Adipose tissue (tissue), 3 donors: ENCODE measurements around the gene IFIT2. TPM values are rescaled to one million over a fixed set of nuclear protein-coding genes. Genes with fewer than 3 reads are reported as not detected.
A peak's percentile ranks its signal among the peaks of the same experiment; 100 is the strongest.
"Not testable (repeated sequence)": the region's sequence is repeated elsewhere in the genome, so short reads cannot be mapped to it uniquely, and the experiment has no call there.

Experiments used
- H3K27ac ChIP-seq: one replicate; pipeline ENCODE4 v1.5.1; 2013; ENCODE audit warnings: low read depth, low read length
- WGBS, 3 donors: extraction: QIAGEN DNeasy Blood & Tissue Kit; methylation state at CpG; one replicate each; pipeline ENCODE4 v1.1.7; 2013; 5-methylcytosine and 5-hydroxymethylcytosine counted together
- polyA plus RNA-seq, 3 donors: library from polyadenylated mRNA; stranded (reverse); fragments of 200-250 nt; gene quantifications; one replicate each; pipeline ENCODE4 v1.2.3, GENCODE V29; 2013
- donor health status: healthy with polysubstance abuse.
- donor health status: Bipolar disorder and iron deficiency.
- donor health status: healthy.

IFIT2 gene, protein sequence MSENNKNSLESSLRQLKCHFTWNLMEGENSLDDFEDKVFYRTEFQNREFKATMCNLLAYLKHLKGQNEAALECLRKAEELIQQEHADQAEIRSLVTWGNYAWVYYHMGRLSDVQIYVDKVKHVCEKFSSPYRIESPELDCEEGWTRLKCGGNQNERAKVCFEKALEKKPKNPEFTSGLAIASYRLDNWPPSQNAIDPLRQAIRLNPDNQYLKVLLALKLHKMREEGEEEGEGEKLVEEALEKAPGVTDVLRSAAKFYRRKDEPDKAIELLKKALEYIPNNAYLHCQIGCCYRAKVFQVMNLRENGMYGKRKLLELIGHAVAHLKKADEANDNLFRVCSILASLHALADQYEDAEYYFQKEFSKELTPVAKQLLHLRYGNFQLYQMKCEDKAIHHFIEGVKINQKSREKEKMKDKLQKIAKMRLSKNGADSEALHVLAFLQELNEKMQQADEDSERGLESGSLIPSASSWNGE
- 1 to 10 TPM; 2.1 to 5.3 (median 2.5) TPM for polyA plus RNA-seq

- peak within 1 kb of the TSS; percentile 61 for H3K27ac ChIP-seq
- 1 to 2% (median 2%) methylated on average over 10 of the region's 10 CpGs for WGBS, 3 donors
These were observed at the start of gene IFIT2 for GRCh38 chr10:89301721-89302445. IFIT2 (plus strand) TSS chr10:89302046; CDS start chr10:89302124, 78 bp downstream.

DNA sequence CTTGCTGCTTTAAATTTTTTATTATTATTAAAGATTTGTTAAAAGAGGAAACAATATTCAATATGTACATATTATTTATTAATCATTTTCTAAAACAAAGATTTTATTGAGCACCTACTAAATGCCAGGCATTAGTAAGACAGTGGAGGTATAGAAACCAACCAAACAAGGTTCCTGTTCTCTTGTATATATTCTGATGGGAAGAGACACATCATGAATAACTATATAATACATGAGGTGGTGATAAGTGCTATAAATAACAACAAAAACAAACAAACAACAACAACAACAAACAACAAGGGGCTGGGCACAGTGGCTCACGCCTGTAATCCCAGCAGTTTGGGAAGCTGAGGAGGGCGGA lies 49.6 kb upstream of the IFIT2 start:
- 91 to 94% (median 93%) methylated on average over 2 of the region's 2 CpGs for WGBS, 3 donors
- H3K27ac ChIP-seq, result no peak overlapping the region

GRCh38 chr10:89255091-89255579 lies 46.7 kb upstream of the IFIT2 start:
- WGBS, 3 donors, result 72 to 89% (median 85%) methylated on average over 2 of the region's 2 CpGs
- not testable (repeated sequence) for H3K27ac ChIP-seq

DNA sequence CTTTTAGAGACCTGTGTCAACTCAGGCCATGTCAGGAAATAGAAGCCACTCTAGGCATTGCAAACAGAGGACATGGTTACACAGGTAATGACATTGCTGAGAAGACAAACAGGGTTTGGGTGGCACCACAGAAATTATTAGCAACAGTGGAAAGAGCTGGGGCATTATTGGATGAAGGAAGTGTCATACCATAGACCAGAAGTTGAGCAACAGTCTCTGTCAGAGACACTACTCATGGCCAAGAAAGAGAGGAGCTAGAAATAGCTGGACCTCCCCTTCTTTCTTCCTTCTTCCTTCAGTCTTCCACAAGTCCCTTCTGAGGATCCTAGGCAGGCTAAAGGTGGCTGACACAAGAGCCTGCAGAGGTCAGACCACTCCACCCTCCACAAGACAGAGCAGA lies 46.1 kb upstream of the IFIT2 start:
- no peak overlapping the region for H3K27ac ChIP-seq

DNA sequence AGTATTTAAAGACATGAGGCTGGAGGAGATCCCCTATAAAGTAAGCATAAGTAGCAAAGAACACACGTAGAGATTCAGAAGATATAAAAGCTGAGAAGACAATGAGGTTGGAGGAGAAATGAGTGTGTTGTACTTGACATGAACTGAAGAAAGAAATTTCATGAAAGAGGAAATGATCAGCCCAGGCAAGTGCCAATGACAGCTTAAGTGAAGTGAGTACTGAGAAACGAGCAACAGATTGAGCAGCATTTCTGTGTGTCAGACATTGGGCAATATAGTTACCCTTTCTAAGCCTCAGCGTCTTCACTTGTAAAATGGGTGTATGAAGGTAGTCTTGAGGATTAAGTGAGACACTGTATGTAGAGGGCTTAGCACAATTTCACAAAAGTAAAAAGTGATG lies 45.5 kb upstream of the IFIT2 start:
- 67 to 78% (median 76%) methylated on average over 3 of the region's 3 CpGs for WGBS, 3 donors
- H3K27ac ChIP-seq, result no peak overlapping the region

DNA sequence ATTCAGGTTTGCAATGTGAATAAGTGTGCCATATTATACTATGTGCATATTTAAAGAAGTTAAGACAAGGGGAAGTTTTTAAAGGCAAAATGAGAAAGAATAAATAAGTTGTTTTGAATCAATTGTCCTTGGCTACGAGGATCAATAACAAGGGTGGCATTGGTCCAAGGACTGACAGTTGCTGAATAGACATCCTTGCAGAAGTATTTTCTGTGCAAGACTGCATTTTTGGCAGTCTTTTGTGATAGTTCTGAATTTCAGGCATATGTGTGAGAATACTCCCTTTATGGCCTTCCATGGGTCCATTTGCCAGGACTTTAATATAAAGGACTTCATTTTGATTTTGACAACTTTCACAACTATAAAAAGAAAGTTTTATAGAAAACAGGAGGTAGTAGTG lies 44.9 kb upstream of the IFIT2 start:
- 39 to 77% (median 75%) methylated on average over 1 of the region's 1 CpG for WGBS, 3 donors
- no peak overlapping the region for H3K27ac ChIP-seq

- WGBS, 3 donors, result 56 to 65% (median 60%) methylated on average over 2 of the region's 2 CpGs
- H3K27ac ChIP-seq, result no peak overlapping the region
These were observed 44.3 kb upstream of the IFIT2 start for GRCh38 chr10:89257581-89257980.

DNA sequence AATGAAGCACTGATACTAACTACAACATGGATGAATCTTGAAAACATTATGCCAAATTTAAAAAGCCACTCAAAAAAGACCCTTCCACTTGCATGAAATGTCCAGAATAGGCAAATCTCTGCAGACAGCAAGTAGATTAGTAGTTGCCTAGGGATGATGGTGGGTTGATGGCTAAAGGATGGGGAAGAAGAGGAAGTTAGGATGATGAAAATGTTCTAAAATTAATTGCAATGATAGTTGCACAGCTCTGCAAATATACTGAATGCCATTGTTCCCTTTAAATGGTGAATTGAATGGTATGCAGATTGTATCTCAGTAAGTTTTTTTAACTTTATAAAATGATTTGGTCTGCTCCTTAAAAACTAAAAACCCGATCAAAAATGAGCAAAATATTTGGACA lies 43.0 kb upstream of the IFIT2 start:
- no peak overlapping the region for H3K27ac ChIP-seq
- 63 to 81% (median 68%) methylated on average over 1 of the region's 1 CpG for WGBS, 3 donors

GRCh38 chr10:89262086-89263051 lies 39.5 kb upstream of the IFIT2 start:
- 69 to 84% (median 72%) methylated on average over 5 of the region's 5 CpGs for WGBS, 3 donors
- H3K27ac ChIP-seq, result no peak overlapping the region

- WGBS, 3 donors, result 75 to 100% (median 87%) methylated on average over 1 of the region's 1 CpG
- no peak overlapping the region for H3K27ac ChIP-seq
These were observed 38.8 kb upstream of the IFIT2 start for GRCh38 chr10:89263091-89263490.

DNA sequence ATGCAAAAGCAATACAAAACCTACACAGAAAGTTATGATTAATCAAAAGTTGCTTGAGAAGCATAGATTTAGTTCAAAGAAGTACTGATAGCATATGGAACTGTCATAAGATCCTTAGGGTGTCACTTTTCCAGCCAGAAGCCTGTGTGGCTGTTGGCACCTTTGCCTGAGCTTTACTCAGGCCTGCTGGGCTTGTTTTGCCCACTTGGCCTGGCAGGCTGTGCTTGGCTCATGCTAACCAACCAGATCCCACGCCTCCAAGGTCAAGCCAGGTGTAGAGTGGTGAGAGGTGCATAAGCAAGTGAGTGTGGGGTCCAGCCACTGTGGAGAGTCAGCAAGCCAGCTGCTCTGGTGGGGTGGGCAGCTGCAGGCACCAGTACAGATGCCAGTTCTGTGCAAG lies 38.3 kb upstream of the IFIT2 start:
- WGBS, 3 donors, result 89 to 97% (median 91%) methylated on average over 1 of the region's 1 CpG
- no peak overlapping the region for H3K27ac ChIP-seq

DNA sequence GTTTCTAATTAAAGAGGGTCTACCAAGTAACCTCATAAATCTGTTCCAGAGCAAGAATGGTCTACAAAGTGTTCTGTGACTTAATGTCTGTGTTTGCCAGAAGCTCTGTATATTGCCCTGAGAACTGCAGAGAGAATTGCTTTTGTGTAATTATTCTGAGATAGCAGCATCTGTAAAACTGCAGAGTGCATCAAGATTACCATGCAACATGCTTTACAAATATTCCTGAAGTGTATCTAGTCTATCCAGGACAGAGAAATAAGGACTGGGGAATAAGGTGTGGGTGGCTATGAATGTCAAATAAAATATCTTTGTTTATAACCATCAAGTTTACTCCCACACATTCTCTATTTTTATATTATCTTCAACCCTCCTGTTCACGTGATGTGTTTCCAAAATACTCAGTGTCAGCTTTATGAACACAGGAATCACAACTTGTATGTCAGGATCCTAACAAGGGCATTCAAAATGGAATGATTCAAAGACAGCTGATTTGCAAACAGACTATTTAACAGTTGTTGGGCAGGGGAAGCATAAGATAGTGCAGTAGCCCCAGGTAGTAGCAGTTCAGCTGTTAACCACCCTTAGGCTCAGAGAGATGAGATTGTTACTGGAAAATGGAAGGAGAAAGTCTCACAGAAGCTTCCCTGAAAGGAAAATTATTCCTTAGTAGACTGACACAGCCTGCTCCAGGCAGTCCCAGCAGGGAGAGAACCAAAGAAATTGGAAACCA lies 35.0 kb upstream of the IFIT2 start:
- H3K27ac ChIP-seq, result no peak overlapping the region
- WGBS, 3 donors, result 55 to 78% (median 63%) methylated on average over 1 of the region's 1 CpG

GRCh38 chr10:89269433-89270152 lies 32.3 kb upstream of the IFIT2 start:
- 83 to 91% (median 89%) methylated on average over 3 of the region's 3 CpGs for WGBS, 3 donors

DNA sequence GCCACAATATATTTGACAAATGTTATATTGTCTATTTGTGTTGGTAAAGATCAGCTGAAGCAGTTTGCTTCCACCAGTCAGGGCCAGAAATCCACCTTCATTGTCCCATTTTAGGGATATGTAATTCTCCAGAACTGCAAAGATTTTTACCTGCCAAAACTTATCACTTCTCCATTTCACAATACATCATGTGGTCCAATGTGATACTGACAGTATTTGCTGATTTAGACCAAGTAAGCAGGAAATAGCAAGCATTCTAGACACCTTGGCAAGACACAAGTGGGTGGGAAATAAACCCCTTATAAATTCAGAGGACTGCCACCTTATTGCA lies 31.7 kb upstream of the IFIT2 start:
- H3K27ac ChIP-seq, result no peak overlapping the region

More at GRCh38 chr10:89269433-89270152, 32.3 kb upstream of the IFIT2 start:
- H3K27ac ChIP-seq, result no peak overlapping the region

GRCh38 chr10:89271532-89271931 lies 30.3 kb upstream of the IFIT2 start:
- WGBS, 3 donors, result 88 to 97% (median 93%) methylated on average over 2 of the region's 2 CpGs

GRCh38 chr10:89273680-89274079 lies 28.2 kb upstream of the IFIT2 start:
- H3K27ac ChIP-seq, result no peak overlapping the region
- WGBS, 3 donors, result 70 to 90% (median 90%) methylated on average over 2 of the region's 2 CpGs

More at GRCh38 chr10:89271532-89271931, 30.3 kb upstream of the IFIT2 start:
- H3K27ac ChIP-seq, result no peak overlapping the region

DNA sequence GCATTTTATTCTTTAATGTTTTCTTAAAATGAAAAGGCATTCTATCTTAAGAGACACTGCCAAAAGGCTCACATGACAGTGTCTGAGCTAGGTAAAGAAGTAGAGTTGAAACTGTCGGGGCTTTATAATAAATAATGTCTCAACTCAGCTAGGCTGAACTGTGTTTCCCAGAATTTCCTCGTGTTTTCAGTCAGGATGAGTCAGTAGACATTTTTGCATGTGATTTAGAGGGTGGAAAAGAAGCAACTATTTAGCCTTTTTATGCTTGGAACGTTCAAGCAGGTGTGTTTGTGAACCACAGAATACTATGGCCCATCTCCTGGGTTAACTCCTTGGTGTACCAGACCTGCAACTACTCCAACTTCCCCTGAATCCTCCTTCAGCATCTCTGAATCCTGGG lies 26.9 kb upstream of the IFIT2 start:
- WGBS, 3 donors, result 44 to 51% (median 48%) methylated on average over 3 of the region's 3 CpGs
- no peak overlapping the region for H3K27ac ChIP-seq
